HG03108 (cell line): ENCODE results near the gene HSP90AA1.
"Not testable (repeated sequence)": the region's sequence is repeated elsewhere in the genome, so short reads cannot be mapped to it uniquely, and the experiment has no call there.

Source experiments
- ATAC-seq: cut with Tn5 transposase; IDR thresholded peaks from one replicate; pipeline ENCODE4 v1.9.1; 2021; ENCODE audit warnings: moderate library complexity; ENCODE audit not compliant: unreplicated experiment

Gene HSP90AA1

GRCh38 chr14:102095231-102095870 is 8.5 kb upstream of the HSP90AA1 start:
- no peak for ATAC-seq

GRCh38 chr14:102094101-102094500 is 7.3 kb upstream of the HSP90AA1 start:
- no peak for ATAC-seq

GRCh38 chr14:102092806-102093205 is 6.0 kb upstream of the HSP90AA1 start:
- ATAC-seq = no peak

GRCh38 chr14:102090713-102091112 is 3.9 kb upstream of the HSP90AA1 start:
- ATAC-seq = no peak

- no peak for ATAC-seq
Measured at GRCh38 chr14:102089621-102090343, 2.9 kb upstream of the HSP90AA1 start.

GRCh38 chr14:102088012-102088792 is 1.4 kb upstream of the HSP90AA1 start:
- no peak for ATAC-seq

GRCh38 chr14:102087762-102088011 is 843 bp upstream of the HSP90AA1 start:
- ATAC-seq = no peak

GRCh38 chr14:102086709-102086971 is 204 bp downstream of the HSP90AA1 start:
- no peak for ATAC-seq

GRCh38 chr14:102085948-102086708 is 716 bp downstream of the HSP90AA1 start:
- peak; percentile 17 for ATAC-seq

- ATAC-seq = no peak
Measured at GRCh38 chr14:102085488-102085887, 1.4 kb downstream of the HSP90AA1 start.

GRCh38 chr14:102084931-102085330 is 1.9 kb downstream of the HSP90AA1 start:
- no peak for ATAC-seq

GRCh38 chr14:102084522-102084921 is 2.3 kb downstream of the HSP90AA1 start:
- ATAC-seq = not testable (repeated sequence)

GRCh38 chr14:102081231-102082080 is 5.4 kb downstream of the HSP90AA1 start:
- no peak for ATAC-seq

GRCh38 chr14:102080183-102081080 is 6.4 kb downstream of the HSP90AA1 start:
- no peak for ATAC-seq

- ATAC-seq = no peak
Measured at GRCh38 chr14:102079700-102079979, 7.2 kb downstream of the HSP90AA1 start.

GRCh38 chr14:102078831-102079699 is 7.8 kb downstream of the HSP90AA1 start:
- ATAC-seq = no peak

- not testable (repeated sequence) for ATAC-seq
Measured at GRCh38 chr14:102078361-102078791, 8.5 kb downstream of the HSP90AA1 start.

GRCh38 chr14:102077382-102077709 is 9.5 kb downstream of the HSP90AA1 start:
- ATAC-seq = no peak

GRCh38 chr14:102075155-102075554 is 11.7 kb downstream of the HSP90AA1 start:
- no peak for ATAC-seq
